HG02642 (cell line): Measurements from ENCODE around the gene FOCAD.
"Not testable (repeated sequence)": the region's sequence is repeated elsewhere in the genome, so short reads cannot be mapped to it uniquely, and the experiment has no call there.

ENCODE experiments used
- ATAC-seq: cut with Tn5 transposase; IDR thresholded peaks from one replicate; pipeline ENCODE4 v1.9.1; 2021; ENCODE audit warnings: mild to moderate bottlenecking; ENCODE audit not compliant: unreplicated experiment, poor library complexity

The FOCAD gene

DNA sequence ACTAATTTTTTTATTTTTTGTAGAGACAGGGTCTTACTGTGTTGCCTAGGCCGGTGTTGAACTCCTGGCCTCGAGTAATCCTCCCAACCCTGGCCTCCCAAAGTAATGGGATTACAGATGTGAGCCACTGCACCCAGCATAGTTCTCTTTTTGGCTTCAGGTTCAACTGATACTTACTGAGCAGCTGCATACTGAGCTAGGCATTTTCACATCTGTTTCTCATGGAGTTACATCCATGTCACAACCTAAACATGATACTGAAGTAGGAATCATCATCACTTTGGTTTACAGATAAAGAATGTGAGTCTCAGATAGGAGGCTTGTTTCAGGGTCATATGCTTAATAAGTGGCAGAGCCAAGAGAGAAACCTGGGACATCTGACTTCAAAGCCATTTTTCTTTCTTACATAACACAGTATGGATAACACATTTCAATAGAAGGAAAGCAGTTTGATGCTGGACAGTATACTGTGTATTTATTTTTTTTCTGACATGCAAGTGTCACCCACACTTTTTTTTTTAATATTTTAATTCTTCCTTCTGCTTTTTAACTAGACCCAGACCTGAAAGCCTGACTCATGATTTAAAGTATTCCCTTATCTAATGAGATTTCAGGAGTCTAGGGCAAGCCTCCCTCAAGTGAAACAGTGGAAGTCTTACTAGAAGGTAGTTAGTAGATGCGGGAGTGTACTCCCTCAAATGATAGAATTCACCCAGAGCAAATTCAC, 256.6 kb downstream of the FOCAD start:
- ATAC-seq = peak; percentile 16

DNA sequence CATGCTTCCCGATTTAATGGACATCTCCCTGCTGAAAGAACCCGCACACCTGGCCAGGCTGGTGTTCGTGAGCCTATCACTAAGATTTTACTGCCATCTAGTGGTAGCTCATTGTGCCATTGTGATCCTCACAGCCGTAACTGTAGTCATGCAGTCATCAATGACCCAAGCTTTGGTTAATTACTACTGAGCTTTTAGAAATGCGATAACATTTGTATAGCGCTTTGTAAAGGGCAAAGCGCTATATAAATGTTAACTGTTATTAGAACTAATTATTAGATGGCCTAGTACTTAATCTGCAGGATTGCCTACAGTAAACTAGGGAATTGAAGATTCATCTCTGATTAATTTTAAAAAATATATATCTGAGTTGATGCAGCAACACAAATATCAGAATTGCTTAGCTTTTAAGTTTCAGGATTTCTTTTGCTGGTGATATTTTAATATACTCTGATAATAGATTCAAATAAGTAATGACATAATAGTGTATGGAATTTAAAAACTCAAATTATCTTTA, 257.2 kb downstream of the FOCAD start:
- ATAC-seq = peak; percentile 99

DNA sequence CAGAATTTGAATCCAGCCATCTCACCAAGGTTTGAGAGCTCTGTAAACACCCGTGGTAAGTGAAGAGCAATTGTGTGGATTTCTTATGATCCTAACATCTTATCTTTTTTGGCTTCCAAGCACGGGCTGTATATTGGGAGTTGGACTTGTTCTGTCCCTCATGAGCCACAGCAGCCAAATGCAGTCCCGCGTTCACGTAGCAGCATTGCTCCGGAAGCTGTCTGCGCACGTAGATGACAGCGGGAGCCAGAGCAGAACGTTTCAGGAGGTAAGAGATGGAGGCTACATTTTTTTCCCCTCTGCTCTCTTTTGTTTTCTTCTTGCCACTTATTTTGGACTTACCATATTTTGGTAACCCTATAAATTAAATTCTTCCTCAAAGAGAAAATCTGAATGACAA, 260.4 kb downstream of the FOCAD start:
- no peak for ATAC-seq

DNA sequence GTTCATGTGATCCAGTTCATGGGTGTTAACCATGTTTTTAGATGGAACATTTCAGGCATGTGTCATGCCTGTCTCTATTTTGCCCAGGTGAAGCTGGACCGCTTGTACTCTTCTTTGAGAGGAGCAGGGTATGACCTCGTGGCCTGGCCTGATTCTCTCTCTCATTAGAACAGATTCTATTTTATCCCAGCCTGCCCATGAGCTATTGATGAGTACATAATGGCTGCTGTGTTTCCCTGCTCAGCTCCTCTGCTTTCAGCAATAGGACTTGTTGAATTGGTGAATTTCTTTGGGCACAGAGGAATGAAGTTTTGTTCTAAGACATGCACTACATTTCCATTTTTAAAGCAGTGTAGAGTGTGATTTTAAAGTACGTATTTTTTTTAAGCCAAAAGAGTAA, 261.2 kb downstream of the FOCAD start:
- ATAC-seq = no peak

DNA sequence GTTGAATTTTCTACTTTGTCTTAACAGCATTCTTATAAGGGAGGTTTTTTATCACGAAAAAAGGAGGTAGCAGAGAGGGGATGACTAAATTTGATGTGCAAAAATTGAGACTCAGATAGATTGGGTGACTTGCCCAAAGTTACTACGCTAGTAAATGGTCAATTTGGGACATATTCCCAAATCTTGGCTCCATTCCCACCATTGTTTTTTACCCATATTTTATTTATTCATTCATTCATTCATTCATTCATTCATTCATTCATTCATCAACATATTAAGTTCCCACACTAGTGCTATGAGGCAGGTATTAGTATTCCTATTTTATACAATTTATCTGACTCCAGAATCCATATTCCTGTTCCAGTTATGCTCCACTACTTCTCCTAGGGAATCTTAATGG, 261.8 kb downstream of the FOCAD start:
- ATAC-seq = no peak

DNA sequence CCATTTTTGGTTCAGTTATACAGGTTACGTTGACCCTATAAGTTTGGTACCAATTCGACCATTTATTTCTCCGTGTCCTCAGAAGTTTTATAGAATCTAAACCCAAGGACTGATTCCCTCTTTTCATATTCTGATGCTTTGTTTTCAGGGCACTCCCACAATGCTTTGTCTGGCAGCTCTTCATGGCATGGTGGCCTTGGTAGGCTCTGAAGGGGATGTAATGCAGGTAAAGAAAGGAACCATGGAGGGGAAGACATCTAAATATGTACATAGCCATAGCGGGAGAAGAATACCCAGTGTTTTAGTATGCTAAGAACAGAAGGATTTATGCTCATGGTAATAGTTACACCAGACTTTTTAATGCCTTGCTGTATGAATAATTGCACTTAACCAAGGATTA, 264.6 kb downstream of the FOCAD start:
- no peak for ATAC-seq

DNA sequence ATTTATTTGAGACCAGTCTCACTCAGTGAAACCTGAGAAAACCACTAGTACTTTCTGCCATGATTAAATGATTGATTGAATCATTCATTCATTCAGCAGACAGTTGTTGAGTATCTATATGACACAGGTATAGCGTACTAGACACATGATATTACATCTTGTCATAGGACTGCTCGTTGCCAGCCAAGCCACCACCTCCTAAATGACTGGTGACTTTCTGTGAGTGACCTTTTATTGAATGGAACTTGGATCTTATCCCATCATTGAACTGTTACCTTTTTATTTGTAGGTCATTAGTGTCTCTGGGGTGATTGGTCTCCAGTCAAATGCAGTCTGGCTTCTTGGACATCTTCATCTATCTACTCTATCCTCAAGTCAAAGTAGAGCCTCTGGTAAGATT, 266.6 kb downstream of the FOCAD start:
- no peak for ATAC-seq

DNA sequence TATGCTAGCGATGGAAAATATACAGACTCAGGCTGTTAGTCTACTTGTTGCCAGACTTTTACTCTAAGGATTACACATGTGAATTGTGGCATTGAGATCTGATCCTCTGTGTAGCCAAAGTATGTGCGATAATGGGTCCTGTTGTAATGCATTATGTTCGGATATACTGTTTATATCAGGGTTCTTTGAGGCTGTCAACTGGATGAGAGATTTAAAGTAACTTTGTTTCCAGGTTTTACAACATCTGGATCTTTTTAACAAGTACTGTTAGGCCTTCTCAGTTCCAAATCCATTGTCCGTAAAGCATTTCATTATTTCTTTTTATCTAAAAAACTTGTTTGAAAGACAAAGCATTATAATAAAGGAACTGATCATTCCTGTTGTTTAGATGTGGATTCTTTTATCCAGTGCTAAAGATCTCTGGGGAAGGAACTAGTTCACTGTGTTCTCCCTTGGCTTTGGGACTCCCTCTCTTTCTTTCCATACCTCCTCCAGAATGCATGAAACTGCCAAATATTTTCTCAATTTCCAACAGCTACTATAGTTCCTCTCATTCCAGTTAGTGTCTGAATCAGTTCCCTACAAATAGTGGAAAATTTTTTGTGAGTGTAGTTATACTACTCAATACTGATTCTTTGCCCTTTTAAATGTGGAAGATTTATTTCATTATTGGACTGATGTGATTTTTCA, 278.6 kb downstream of the FOCAD start:
- no peak for ATAC-seq

DNA sequence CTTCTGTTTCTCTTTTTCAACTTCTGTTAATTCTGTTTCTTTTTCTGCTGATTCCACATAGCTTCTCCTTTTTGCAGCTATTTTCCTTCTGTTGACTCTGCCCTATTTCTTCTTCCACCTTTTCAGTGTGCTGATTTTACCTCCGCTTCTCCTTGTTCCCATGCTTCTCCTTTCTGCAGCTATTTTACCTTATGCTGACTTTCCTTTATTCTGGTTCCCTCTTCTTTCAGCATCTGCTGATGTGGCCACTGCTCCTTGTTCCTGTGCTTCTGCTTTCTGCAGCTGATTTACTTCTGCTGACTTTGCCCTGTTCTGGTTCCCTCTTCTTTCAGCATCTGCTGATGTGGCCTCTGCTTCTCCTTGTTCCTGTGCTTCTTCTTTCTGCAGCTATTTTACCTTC, 288.6 kb downstream of the FOCAD start:
- no peak for ATAC-seq

DNA sequence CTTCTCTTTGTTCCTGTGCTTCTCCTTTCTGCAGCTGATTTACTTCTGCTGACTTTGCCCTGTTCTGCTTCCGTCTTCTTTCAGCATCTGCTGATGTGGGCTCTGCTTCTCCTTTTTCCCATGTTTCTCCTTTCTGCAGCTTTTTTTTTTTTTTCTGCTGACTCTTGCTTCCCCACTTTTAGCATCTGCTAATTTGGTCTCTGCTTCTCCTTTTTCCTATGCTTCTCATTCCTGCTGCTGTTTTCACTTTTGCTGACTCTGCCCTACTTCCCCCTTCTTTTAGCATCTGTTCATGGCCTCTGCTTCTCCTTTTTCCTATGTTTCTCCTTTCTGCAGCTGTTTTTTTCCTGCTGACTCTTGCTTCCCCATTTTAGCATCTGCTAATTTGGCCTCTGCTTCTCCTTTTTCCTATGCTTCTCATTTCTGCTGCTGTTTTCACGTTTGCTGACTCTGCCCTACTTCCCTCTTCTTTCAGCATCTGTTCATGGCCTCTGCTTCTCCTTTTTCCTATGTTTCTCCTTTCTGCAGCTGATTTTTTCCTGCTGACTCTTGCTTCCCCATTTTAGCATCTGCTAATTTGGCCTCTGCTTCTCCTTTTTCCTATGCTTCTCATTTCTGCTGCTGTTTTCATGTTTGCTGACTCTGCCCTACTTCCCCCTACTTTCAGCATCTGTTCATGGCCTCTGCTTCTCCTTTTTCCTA, 289.3 kb downstream of the FOCAD start:
- not testable (repeated sequence) for ATAC-seq

DNA sequence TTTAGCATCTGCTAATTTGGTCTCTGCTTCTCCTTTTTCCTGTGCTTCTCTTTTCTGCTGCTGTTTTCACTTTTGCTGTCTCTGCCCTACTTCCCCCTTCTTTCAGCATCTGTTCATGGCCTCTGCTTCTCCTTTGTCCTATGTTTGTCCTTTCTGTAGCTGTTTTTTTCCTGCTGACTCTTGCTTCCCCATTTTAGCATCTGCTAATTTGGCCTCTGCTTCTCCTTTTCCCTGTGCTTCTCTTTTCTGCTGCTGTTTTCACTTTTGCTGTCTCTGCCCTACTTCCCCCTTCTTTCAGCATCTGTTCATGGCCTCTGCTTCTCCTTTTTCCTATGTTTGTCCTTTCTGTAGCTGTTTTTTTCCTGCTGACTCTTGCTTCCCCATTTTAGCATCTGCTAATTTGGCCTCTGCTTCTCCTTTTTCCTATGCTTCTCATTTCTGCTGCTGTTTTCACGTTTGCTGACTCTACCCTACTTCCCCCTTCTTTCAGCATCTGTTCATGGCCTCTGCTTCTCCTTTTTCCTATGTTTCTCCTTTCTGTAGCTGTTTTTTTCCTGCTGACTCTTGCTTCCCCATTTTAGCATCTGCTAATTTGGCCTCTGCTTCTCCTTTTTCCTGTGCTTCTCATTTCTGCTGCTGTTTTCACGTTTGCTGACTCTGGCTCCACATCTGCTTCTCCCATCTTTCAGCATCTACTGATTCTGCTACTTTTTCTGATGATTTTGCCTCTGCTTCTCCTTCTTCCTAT, 290.3 kb downstream of the FOCAD start:
- ATAC-seq = not testable (repeated sequence)

DNA sequence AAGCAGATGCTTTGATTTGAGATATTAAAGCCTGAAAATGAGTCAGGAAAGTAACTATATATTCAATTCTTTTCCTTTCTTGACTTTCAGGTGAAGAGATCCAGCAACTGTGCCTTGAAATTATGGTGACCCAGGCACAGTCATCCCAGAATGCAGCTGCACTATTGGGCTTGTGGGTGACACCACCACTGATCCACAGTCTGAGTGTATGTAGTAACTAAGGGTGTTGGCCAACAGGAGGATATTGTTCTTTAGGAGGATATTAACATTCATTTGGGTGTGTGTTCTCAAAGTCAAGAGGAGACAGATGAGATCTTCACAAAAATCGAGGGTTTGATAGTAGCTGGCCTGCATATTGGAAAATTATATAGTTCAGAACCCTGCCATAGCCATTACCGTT, 294.2 kb downstream of the FOCAD start:
- ATAC-seq = no peak

DNA sequence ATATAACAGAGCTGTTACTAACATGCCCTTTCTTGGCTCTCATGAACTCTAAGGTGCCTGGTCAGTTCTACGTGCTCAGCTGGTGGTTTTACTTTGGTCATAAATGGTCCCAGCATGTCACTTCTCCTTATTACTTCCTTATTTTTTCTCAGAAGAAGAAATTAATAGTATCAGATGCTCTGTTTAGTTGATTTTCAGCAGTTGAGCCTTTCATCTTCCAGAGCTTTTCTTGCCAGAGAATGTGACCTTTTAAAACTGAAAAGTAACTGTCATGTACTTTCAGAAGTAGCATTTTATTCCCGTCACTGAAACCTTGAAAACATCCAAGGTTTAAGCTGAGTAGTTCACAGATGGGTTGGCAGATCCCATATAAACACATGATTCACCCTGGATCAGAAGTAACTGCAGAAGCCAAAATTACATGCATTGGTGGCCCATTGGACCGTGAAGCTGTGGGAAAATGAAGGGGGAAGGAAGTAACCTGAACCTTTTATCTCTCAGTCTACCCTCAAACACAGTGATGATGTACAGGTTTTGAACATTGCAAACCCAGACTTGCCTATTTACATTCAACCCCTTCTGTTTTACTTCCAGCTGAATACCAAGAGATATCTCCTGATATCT, 296.9 kb downstream of the FOCAD start:
- peak; percentile 70 for ATAC-seq

DNA sequence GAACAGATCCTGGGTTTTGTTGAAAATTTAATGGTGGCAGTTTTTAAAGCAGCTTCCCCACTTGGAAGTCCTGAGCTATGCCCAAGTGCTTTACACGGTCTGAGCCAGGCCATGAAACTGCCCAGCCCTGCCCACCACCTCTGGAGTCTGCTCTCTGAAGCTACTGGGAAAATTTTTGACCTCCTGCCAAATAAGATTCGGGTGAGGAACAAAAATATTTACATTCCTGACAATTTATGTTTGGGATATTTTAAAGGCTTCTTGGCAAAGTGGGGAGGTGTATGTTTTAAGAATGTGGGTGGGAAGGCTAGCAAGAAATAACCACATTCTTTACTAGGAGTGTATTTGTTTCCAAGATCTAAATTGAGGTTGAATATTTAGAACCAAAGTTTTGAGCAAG, 297.4 kb downstream of the FOCAD start:
- ATAC-seq = no peak

DNA sequence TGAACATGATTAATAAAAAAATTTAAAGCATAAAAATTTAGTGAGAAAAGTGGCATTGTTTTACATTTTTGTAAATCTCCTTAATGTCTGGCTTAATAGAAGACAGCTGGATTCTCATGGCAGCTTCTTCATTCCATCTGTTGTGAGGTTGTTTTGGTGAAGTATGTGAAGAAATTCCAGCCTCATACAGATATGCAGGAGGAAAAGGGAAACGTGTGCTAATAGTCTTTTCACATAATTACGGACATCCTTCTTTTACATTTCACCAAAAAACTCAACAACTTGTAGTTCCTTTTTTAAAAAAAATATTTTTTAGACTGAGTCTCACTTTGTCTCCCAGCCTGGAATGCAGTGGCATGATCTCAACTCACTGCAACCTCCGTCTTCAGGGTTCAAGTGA, 300.4 kb downstream of the FOCAD start:
- no peak for ATAC-seq

DNA sequence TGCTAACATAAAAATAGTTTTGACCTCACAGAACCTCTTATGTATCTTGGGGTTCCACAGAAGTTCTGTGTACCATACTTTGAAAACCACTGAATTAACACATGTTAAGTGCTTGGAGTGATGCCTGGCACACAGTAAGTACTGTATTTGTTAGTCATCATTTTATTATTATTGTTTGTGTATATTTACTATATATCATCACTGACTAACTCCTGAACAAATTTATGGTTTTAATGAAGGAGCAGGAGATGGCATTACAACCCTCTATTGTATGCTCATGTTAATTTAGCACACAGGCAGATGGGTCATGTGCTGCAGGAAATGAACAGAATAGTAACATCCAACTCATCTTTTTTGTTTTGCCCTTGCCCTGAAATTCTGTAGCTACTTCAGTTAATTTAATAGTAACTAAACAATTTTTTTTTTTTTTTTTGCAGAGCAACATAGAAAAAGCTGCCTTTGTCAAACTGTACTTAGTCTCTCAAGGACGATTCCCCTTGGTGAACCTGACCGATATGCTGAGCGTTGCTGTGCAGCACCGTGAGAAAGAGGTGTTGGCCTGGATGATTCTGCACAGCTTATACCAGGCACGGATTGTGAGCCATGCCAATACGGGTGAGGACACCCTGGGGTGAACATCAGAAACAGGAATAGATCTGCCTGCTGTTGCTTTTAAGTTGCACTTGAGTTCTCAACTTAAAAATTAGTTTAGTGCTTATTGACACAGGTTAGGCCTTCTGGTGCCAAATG, 302.0 kb downstream of the FOCAD start:
- ATAC-seq = no peak

DNA sequence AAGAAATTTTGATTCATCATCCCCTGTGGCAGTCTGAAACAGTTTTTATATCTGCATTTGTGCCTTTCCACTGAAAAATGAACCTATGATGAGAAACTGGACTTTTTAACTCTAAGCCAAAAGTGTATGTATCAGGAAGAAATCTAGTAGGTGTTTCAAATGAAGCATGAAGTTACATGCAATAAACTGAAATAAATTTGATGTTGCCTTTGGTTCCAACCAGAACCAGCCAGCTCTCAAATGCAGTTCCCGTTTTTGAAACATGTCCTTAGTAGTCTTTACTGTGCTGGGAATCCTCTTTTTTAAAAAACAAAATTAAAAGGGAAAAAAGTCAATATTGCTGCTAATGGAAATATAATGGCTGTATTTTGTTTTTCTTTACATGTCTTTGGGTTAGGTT, 303.5 kb downstream of the FOCAD start:
- no peak for ATAC-seq

DNA sequence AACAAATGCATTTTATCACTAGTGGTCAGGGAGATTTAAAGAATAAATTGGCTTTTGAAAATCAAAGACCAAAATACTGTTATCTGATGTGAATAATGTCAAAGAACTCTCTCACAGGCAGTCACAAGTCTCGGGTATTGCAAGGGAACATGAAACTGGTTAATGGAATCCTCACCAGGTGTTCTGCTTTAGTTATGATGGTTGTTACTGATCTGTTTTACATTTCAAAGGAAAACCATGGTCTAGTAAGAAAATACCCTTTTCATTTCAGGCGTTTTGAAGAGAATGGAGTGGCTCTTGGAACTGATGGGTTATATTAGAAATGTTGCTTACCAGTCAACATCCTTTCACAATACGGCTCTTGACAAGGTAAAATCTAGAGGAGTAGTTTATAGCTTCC, 304.0 kb downstream of the FOCAD start:
- no peak for ATAC-seq

DNA sequence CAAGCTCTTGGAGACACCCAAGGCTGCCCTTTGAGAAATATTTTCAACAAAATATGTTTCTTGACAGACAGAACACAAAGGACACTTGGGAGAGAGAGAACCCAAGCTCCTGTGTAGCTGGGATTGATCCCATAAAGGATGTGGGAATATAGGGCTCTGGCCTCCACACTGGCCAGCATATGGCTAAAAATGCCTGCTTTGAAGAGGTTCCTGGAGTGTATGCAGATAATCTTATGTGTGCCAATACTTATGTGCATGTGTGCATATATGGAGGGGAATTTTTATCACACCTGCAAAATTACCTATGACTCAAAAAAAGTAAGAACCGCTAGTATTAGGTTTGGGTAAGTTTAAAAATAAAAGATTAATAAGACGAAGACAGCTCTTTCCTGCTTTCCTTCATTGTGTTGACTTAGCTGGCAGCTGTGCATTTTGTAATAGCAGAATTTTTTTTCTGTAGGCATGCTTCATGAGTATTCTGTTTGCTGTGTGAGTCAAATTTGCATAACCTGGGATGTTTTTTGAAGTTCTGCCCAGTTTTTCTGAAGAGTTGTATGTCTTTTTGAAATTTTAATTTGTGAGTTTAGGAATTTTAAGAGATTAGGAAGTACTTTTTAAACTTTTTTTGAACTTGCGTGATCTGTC, 304.7 kb downstream of the FOCAD start:
- peak; percentile 48 for ATAC-seq
